ENCODE results near the gene CARMIL3. TPM values are rescaled to one million over a fixed set of nuclear protein-coding genes. Genes with fewer than 3 reads are reported as not detected.

The CARMIL3 gene
- total RNA-seq, 1 donor from 2014 or later: not detected

- Histone ChIP-seq H3K27me3 (ENCODE audit: control insufficient read depth, insufficient read depth, low read length) (no peaks in the 10 kb centered on the region), H3K36me3 (ENCODE audit: control insufficient read depth, insufficient read depth, low read length) (peaks cover 12% of the 10 kb centered on the region), H3K4me3 (ENCODE audit: low read depth, low read length) (peak overlapping the region; percentile 60)
- DNase-seq (ENCODE audit: low read depth): no peak
- no peak for TF ChIP-seq CTCF (IDR thresholded peaks at IDR 0.05; ENCODE audit: insufficient read depth, low read length, severe bottlenecking)
- no peak for FAIRE-seq
Observed at GRCh38 chr14:24113379-24113800, 61.6 kb downstream of the CARMIL3 start.

- FAIRE-seq: no peak
Observed at GRCh38 chr14:24113801-24114531, 62.2 kb downstream of the CARMIL3 start.

DNA sequence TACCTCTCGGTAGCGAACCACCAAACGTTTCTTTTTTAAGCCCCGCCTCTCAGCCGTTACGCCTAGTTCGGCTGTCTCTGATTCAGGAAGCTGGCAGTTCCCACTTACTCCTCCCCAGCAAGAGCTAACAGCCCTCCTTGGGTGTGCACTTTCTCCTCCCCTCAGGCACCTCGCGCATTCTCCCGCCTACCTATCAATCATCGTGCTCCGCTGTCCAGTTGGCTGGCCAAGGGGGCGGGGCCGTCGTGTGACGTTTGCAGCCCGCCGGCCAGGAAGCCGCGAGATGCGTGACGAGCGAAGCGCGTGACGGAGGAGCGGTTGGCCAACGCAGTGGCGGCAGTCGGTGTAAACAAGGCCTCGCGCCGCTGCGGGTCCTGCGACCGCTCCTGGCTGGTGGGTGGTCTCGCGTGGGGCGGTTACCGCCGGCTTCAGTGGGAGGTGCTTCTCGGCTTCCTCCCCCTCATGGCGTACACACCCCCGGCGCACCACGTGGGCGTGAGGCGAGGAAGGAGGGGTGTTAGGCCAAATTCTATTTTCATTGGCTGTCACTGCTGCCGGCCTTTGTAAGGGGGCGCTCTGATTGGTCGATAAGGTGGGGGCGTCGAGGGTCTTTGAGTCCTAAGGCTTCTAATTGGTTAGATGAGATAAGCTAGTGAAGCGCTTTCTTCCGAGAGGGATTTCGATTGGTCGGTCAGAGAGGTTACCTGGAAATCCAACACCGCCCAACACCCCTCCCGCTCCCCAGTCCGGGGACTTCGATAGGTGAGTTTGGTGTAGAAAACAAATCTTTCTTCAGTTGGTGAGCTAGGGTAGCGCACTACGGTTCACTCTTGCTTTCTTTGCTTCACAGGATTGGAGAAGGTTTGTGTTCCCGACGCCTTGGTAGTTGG lies 63.0 kb downstream of the CARMIL3 start, which contains the start of the genes DCAF11 and NRL:
Gene DCAF11 (plus strand): TSS at position 246 of the 890 bp plus-strand sequence. CDS start 818 bp downstream, outside the sequence.
Gene NRL (minus strand): TSS at position 418 of the 890 bp plus-strand sequence. CDS start 32,101 bp downstream, outside the sequence.
- Histone ChIP-seq H3K27me3 (ENCODE audit: control insufficient read depth, insufficient read depth, low read length) (no peaks in the 10 kb centered on the region), H3K4me3 (ENCODE audit: low read depth, low read length) (peak within 1 kb of the TSS; percentile 63), H3K36me3 (ENCODE audit: control insufficient read depth, insufficient read depth, low read length) (peaks cover 18% of the 10 kb centered on the region)
- FAIRE-seq (peak; percentile 23), DNase-seq (ENCODE audit: low read depth) (peak; percentile 99)
- TF ChIP-seq CTCF (IDR thresholded peaks at IDR 0.05; ENCODE audit: insufficient read depth, low read length, severe bottlenecking): no peak

More at GRCh38 chr14:24113801-24114531, 62.2 kb downstream of the CARMIL3 start:
- H3K36me3 ChIP-seq (ENCODE audit: control insufficient read depth, insufficient read depth, low read length): peaks cover 14% of the 10 kb centered on the region
- DNase-seq (ENCODE audit: low read depth): peak; percentile 76
- peak overlapping the region; percentile 60 for H3K4me3 ChIP-seq (ENCODE audit: low read depth, low read length)
- no peaks in the 10 kb centered on the region for H3K27me3 ChIP-seq (ENCODE audit: control insufficient read depth, insufficient read depth, low read length)
- no peak for TF ChIP-seq CTCF (IDR thresholded peaks at IDR 0.05; ENCODE audit: insufficient read depth, low read length, severe bottlenecking)

GRCh38 chr14:24115422-24116127 lies 63.8 kb downstream of the CARMIL3 start:
- H3K27me3 ChIP-seq (ENCODE audit: control insufficient read depth, insufficient read depth, low read length): no peaks in the 10 kb centered on the region
- FAIRE-seq: no peak

More at GRCh38 chr14:24115422-24116127, 63.8 kb downstream of the CARMIL3 start:
- Histone ChIP-seq H3K36me3 (ENCODE audit: control insufficient read depth, insufficient read depth, low read length) (peaks cover 22% of the 10 kb centered on the region), H3K4me3 (ENCODE audit: low read depth, low read length) (peak overlapping the region; percentile 63)
- DNase-seq (ENCODE audit: low read depth): no peak
- no peak for TF ChIP-seq CTCF (IDR thresholded peaks at IDR 0.05; ENCODE audit: insufficient read depth, low read length, severe bottlenecking)

Measured in bronchial epithelial cell (primary cell).